ENCODE data around the gene IL16. TPM values are rescaled to one million over a fixed set of nuclear protein-coding genes. Genes with fewer than 3 reads are reported as not detected.

The IL16 gene
- polyA plus RNA-seq, 1 donor from 2014 or later = not detected

GRCh38 chr15:81178365-81178764 is 18.3 kb upstream of the IL16 start:
- no peak for TF ChIP-seq REST (IDR thresholded peaks at IDR 0.05; ENCODE audit: borderline replicate concordance)
- TF ChIP-seq SMC3 (conservative IDR thresholded peaks at IDR 0.05; ENCODE audit: poor library complexity) = no peak
- TF ChIP-seq POLR2AphosphoS5 (IDR thresholded peaks at IDR 0.05) = no peak
- no peak for TF ChIP-seq RAD21 (conservative IDR thresholded peaks at IDR 0.05)
- TF ChIP-seq EZH2 (IDR thresholded peaks at IDR 0.05; ENCODE audit: borderline replicate concordance, insufficient read depth, low read length, poor library complexity, severe bottlenecking) = no peak
- TF ChIP-seq EP300 (conservative IDR thresholded peaks at IDR 0.05; ENCODE audit: poor library complexity, severe bottlenecking) = no peak
- no peak for TF ChIP-seq CTCF (IDR thresholded peaks at IDR 0.05; ENCODE audit: poor library complexity, severe bottlenecking)
- TF ChIP-seq MXI1 (conservative IDR thresholded peaks at IDR 0.05; ENCODE audit: poor library complexity, severe bottlenecking) = no peak
- TF ChIP-seq TAF1 (IDR thresholded peaks at IDR 0.05; ENCODE audit: low read depth) = no peak
- no peaks in the 10 kb centered on the region for H3K9me2 ChIP-seq (ENCODE audit: insufficient read depth, low read length)
- no peaks in the 10 kb centered on the region for H3F3A ChIP-seq (ENCODE audit: insufficient read depth, low read length, poor library complexity, severe bottlenecking)
- H3K9ac ChIP-seq (ENCODE audit: low read length) = no peak overlapping the region
- H3K9me3 ChIP-seq (ENCODE audit: low read length) = no peaks in the 10 kb centered on the region
- no peaks in the 10 kb centered on the region for H4K20me1 ChIP-seq (ENCODE audit: insufficient read depth)
- H3K4me3 ChIP-seq (ENCODE audit: low read length) = no peak overlapping the region
- no peaks in the 10 kb centered on the region for H3K36me3 ChIP-seq (ENCODE audit: insufficient read depth, low read length)
- H3K27me3 ChIP-seq (ENCODE audit: insufficient read depth, low read depth, low read length) = no peaks in the 10 kb centered on the region
- no peak overlapping the region for H3K4me2 ChIP-seq (ENCODE audit: low read length)
- H2AFZ ChIP-seq (ENCODE audit: low read depth, low read length) = no peak overlapping the region
- H3K27ac ChIP-seq (ENCODE audit: low read length) = no peak overlapping the region
- no peaks in the 10 kb centered on the region for H3K79me2 ChIP-seq (replicated peaks; ENCODE audit: insufficient read depth, low read length)

GRCh38 chr15:81181220-81181619 is 15.5 kb upstream of the IL16 start:
- Histone ChIP-seq H3K9me3 (ENCODE audit: low read length) (no peaks in the 10 kb centered on the region), H2AFZ (ENCODE audit: low read depth, low read length) (no peak overlapping the region), H3K4me2 (ENCODE audit: low read length) (no peak overlapping the region), H3K9ac (ENCODE audit: low read length) (no peak overlapping the region), H3K79me2 (replicated peaks; ENCODE audit: insufficient read depth, low read length) (no peaks in the 10 kb centered on the region), H3K27me3 (ENCODE audit: insufficient read depth, low read depth, low read length) (no peaks in the 10 kb centered on the region), H4K20me1 (ENCODE audit: insufficient read depth) (no peaks in the 10 kb centered on the region), H3K36me3 (ENCODE audit: insufficient read depth, low read length) (no peaks in the 10 kb centered on the region), H3K9me2 (ENCODE audit: insufficient read depth, low read length) (no peaks in the 10 kb centered on the region), H3K4me3 (ENCODE audit: low read length) (no peak overlapping the region), H3K27ac (ENCODE audit: low read length) (no peak overlapping the region), H3F3A (ENCODE audit: insufficient read depth, low read length, poor library complexity, severe bottlenecking) (no peaks in the 10 kb centered on the region)
- TF ChIP-seq SMC3 (conservative IDR thresholded peaks at IDR 0.05; ENCODE audit: poor library complexity) = no peak
- no peak for TF ChIP-seq POLR2AphosphoS5 (IDR thresholded peaks at IDR 0.05)
- no peak for TF ChIP-seq CTCF (IDR thresholded peaks at IDR 0.05; ENCODE audit: poor library complexity, severe bottlenecking)

Data from neural cell (in vitro differentiated cells).